HG02588 (cell line): ENCODE data around the gene CXCL13.
"Not testable (repeated sequence)": the region's sequence is repeated elsewhere in the genome, so short reads cannot be mapped to it uniquely, and the experiment has no call there.

Source experiments
- ATAC-seq: cut with Tn5 transposase; IDR thresholded peaks from one replicate; pipeline ENCODE4 v1.9.1; 2021; ENCODE audit warnings: mild to moderate bottlenecking, moderate library complexity; ENCODE audit not compliant: unreplicated experiment

Gene CXCL13

GRCh38 chr4:77653162-77653758 lies 47.6 kb downstream of the CXCL13 start:
- ATAC-seq: no peak

GRCh38 chr4:77660318-77660717 lies 54.7 kb downstream of the CXCL13 start:
- ATAC-seq: not testable (repeated sequence)
